ENCODE data around the gene ZNF479.
"Not testable (repeated sequence)": the region's sequence is repeated elsewhere in the genome, so short reads cannot be mapped to it uniquely, and the experiment has no call there.

Gene ZNF479

DNA sequence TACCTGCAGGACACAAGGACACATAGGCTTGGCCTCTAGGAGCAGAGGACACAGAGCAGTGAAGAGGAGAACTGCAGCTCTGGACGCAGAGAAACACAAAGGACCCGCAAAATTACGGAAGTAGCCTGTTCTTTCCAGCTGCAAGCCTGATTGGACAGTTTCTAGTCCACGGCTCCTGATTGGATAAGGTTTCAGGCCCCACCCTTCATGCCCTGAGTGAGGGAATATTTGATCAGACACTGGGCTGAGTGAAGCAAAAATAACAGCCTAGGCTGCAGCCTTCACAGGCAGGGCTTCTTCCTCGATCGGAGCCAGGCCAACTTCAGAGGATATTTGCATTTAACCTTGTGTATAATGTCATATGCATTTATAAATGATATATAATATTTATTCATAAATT, at the start of gene ZNF479:
Gene ZNF479 (minus strand): TSS at position 101 of the 400 bp plus-strand sequence. CDS start 112 bp downstream, outside the sequence.
- DNase-seq, result not testable (repeated sequence)

DNA sequence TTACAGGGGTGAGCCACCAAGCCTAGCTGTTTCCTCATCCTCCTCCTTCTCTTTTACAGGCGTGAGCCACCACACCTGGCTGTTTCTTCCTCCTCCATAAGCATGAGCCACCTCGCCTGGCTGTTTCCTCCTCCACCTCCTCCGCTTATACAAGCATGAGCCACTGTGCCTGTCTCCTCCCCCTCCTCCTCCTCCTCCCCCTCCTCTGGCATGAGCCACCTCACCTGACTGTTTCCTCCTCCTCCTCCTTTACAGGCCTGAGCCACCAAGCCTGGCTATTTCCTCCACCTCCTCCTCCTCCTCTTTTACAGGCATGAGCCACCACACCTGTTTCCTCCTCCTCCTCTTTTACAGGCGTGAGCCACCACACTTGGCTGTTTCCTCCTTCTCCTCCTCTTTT, 49.8 kb upstream of the ZNF479 start:
- no peak for DNase-seq

DNA sequence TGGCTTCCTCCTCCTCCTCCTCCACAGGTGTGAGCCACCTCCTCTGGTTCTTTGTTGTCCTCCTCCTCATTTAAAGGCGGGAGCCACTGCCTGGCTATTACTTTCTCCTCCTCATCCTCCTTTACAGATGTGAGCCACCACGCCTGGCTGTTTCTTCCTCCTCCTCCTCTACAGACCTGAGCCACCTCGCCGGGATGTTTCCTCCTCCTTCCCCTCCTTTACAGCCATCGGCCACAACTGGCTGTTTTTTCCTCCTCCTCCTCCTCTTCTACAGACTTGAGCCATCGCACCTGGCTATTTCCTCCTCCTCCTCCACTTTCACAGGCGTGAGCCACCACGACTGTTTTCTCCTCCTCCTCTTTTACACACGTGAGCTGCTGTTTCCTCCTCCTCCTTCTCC, 49.0 kb upstream of the ZNF479 start:
- no peak for DNase-seq

GRCh38 chr7:57179776-57180415, 47.7 kb upstream of the ZNF479 start:
- DNase-seq, result no peak

DNA sequence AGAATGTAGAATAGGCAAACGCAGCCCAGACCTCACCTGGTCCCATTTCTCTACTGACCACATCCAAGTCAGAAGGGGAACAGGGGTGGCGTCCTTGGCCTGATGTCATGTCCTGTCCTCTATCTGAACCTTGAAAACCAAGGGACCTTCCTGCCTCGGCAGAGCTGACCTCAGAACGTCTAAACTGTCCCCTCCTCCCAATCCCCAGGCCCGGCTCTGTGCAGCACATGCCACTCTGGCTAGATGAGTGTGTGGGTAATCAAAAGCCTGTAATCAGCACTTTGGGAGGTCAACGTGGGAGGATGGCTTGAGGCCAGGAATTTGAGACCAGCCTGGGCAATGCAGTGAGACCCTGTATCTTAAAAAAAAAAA, 46.5 kb upstream of the ZNF479 start:
- DNase-seq, result no peak

DNA sequence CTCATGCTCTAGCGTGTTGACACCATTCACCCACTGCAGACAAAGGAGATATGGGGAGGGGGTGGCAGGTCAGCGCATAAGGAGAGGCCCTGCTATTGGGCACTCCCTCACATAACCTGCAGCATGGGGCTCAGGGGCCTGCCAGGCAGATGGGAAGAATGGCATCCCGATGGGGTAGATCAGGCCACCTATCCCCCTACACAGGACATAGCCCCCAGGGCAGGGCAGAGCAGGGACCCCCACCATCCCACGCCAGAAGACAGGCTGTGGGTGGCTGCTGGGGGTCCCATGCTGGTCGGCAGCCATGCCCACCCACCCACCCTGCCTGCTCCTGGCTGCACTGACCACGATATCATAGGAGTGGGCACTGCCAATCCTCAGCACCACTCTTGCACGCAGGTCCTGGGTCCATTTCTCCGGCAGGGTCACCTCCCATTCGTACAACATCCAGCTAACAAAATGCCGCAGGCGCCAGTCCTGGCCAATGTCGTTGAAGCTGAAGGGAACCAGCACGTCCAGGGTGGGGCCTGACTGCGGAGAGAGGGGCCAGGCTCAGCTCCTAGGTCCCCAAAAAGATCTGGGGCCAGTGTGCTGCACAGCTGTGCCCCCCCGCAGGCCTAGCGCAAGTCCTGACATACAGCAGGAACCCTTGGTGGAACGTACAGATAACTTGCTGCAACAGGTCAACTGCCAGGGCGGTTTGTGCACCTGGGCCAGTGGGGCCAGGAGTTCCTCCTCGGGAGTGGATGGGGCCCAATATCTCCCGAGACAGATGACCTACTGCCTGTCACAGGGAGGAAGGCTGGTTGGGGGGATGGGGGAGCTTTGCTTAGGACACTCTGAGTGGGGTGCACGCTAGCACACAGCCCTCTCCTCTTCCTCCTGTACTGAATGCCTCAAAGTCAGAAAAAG, 45.9 kb upstream of the ZNF479 start:
- DNase-seq, result no peak

DNA sequence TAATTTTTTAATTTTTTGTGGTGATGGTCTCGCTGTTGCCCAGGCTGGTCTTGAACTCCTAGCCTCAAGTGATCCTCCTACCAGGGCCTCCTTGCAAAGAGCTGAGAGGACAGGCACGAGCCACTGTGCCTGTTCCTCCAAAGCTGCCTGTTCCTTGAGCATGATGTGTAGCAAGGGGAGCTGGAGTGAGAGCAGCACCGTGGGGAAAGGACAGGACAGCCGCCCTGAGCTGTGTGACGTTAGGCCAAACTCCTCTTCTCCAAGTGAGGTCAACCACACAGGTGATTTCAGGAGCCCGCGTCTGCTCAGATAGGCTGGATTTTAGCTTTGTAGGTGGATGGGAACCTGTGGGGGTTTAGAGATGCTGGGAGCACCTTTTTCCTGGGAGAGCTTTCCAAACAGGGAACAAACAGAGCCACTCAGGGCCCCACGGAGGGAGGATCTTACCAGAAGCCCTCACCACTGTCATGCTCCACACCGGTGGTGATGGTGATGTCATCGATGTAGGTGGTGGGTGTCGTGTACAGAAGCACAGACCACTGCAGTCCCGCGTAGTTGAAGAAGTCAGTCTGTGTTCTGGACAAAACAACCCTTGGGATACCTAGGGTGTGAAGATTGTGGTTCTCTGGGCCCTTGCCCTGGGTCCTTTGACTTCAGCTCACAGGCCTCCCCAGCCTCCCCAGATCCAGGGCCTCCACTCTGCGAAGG, 44.8 kb upstream of the ZNF479 start:
- no peak for DNase-seq

GRCh38 chr7:57165285-57165899, 33.2 kb upstream of the ZNF479 start:
- DNase-seq, result no peak

GRCh38 chr7:57120123-57120784, 12.0 kb downstream of the ZNF479 start:
- not testable (repeated sequence) for DNase-seq

Measured in activated naive CD4-positive, alpha-beta T cell treated with Interleukin-2 at 50 U/mL for 16 hours (primary cell).